Vagina (tissue), 2 donors: ENCODE data around the gene POTEG. TPM values are rescaled to one million over a fixed set of nuclear protein-coding genes. Genes with fewer than 3 reads are reported as not detected.
"Not testable (repeated sequence)": the region's sequence is repeated elsewhere in the genome, so short reads cannot be mapped to it uniquely, and the experiment has no call there.

ENCODE experiments used
- DNase-seq, 2 donors: peaks; one replicate each; pipeline ENCODE4 v3.0.0-alpha.2; 2017; ENCODE audit errors: extremely low spot score in 2 of 2
- H3K27ac ChIP-seq: fragments of 200-600 bp; sonication (generic); one replicate; pipeline ENCODE4 v1.5.1; 2019
- H3K27me3 ChIP-seq: fragments of 200-600 bp; sonication (generic); one replicate; pipeline ENCODE4 v1.5.1; 2019
- H3K36me3 ChIP-seq, 2 donors: fragments of 200-600 bp; sonication (generic); one replicate each; pipeline ENCODE4 v1.5.1; 2017 to 2019
- H3K4me1 ChIP-seq: fragments of 200-600 bp; sonication (generic); one replicate; pipeline ENCODE4 v1.5.1; 2019
- H3K4me3 ChIP-seq, 2 donors: fragments of 200-600 bp; sonication (generic); 1 replicate in 1 of 2; 2 replicates in 1 of 2; pipeline ENCODE4 v1.5.1; 2016 to 2019
- H3K9me3 ChIP-seq: fragments of 200-600 bp; sonication (generic); one replicate; pipeline ENCODE4 v1.5.1; 2019
- intact Hi-C: fragments of 100-400 bp; cut with DNase I; formaldehyde crosslinking; loops from one replicate; pipeline ENCODE4 v1.15.1; 2023
- small RNA-seq: library from RNA; depleted of rRNA; stranded (forward); fragments of <200 nt; gene quantifications from one replicate; pipeline ENCODE3, GENCODE V24; 2016
- total RNA-seq: library from RNA; depleted of rRNA; stranded (reverse); fragments of >200 nt; gene quantifications from one replicate; pipeline ENCODE4 v1.2.3, GENCODE V29; 2016

The POTEG gene
- total RNA-seq, 1 donor from 2014 or later: not detected

- H3K27ac ChIP-seq, H3K4me3 ChIP-seq, H3K9me3 ChIP-seq, DNase-seq, H3K36me3 ChIP-seq, intact Hi-C loops, H3K27me3 ChIP-seq, H3K4me1 ChIP-seq: not testable (repeated sequence)
Measured at GRCh38 chr14:19361636-19362253, 72.4 kb downstream of the POTEG start.

- H3K36me3 ChIP-seq, intact Hi-C loops, H3K4me1 ChIP-seq, H3K4me3 ChIP-seq, H3K9me3 ChIP-seq, H3K27me3 ChIP-seq, H3K27ac ChIP-seq, DNase-seq: not testable (repeated sequence)
Measured at GRCh38 chr14:19360937-19361635, 73.1 kb downstream of the POTEG start.

Small RNA genes lying within 50 kb of the gene (small RNA-seq; reads per million reads assigned to genes)
- not detected for gene RNU6-1268P
